ENCODE data around the gene CYLD.

GRCh38 chr16:50736448-50736847 lies 5.4 kb upstream of the CYLD start:
- TF ChIP-seq BHLHE40 (IDR thresholded peaks at IDR 0.05; ENCODE audit: borderline replicate concordance), result no peak
- no peak for TF ChIP-seq ARNT (IDR thresholded peaks at IDR 0.05)
